Activated CD4-positive, alpha-beta memory T cell treated with anti-CD3 and anti-CD28 coated beads for 36 hours (primary cell): ENCODE results near the gene PLK5. TPM values are rescaled to one million over a fixed set of nuclear protein-coding genes. Genes with fewer than 3 reads are reported as not detected.
"Not testable (repeated sequence)": the region's sequence is repeated elsewhere in the genome, so short reads cannot be mapped to it uniquely, and the experiment has no call there.

Experiments
- CTCF ChIA-PET: fragments of 350-600 bp; sonication (Branson Sonifier 250); formaldehyde crosslinking; loops from one replicate; lab custom pipeline; 2021; ENCODE audit warnings: antibody characterized with exemption, inconsistent platforms; lab: Charles Lee
- POLR2A ChIA-PET: fragments of 350-600 bp; sonication (Branson Sonifier 250); formaldehyde crosslinking; loops from one replicate; lab custom pipeline; 2021; ENCODE audit warnings: antibody characterized with exemption; lab: Charles Lee
- DNase-seq: peaks from one replicate; pipeline ENCODE4 v3.0.0-alpha.2; 2020
- H3K27ac Mint-ChIP-seq: one replicate; pipeline ENCODE4 v1.8.0; 2021; ENCODE audit warnings: mixed read lengths
- H3K27me3 Mint-ChIP-seq: one replicate; pipeline ENCODE4 v1.8.0; 2021; ENCODE audit warnings: mixed read lengths
- H3K36me3 Mint-ChIP-seq: one replicate; pipeline ENCODE4 v1.8.0; 2021; ENCODE audit warnings: mixed read lengths
- H3K4me1 Mint-ChIP-seq: one replicate; pipeline ENCODE4 v1.8.0; 2021; ENCODE audit warnings: low read depth, mixed read lengths
- H3K4me3 Mint-ChIP-seq: one replicate; pipeline ENCODE4 v1.8.0; 2021; ENCODE audit warnings: mild to moderate bottlenecking, mixed read lengths
- H3K9me3 Mint-ChIP-seq: one replicate; pipeline ENCODE4 v1.8.0; 2021; ENCODE audit warnings: mixed read lengths
- intact Hi-C: fragments of 100-400 bp; cut with micrococcal nuclease; formaldehyde crosslinking; loops from one replicate; pipeline ENCODE4 v1.15.1; 2023
- total RNA-seq, 2 experiments: library from RNA; stranded (reverse); gene quantifications; one replicate each; pipeline ENCODE4 v1.2.3, GENCODE V29; 2021

Gene PLK5
- total RNA-seq, 2 experiments from 2014 or later, result not detected

DNA sequence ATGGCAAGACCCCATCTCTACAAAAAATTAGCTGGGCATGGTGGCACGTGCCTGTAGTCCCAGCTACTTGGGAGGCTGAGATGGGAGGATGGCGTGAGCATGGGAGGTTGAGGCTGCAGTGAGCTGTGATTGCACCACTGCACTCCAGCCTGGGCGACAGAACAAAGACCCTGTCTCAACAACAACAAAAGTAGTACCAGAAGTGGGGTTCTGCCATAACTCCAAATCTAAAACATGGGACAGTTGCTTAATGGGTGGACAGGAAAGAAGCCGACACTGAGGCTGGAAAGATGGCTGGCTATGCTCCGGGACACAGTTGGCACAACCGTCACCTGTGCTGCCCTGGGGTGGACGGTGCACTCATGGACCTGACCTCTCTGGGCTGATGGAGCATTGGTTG lies 11.8 kb downstream of the PLK5 start:
- H3K27ac Mint-ChIP-seq, H3K36me3 Mint-ChIP-seq, H3K9me3 Mint-ChIP-seq, H3K4me1 Mint-ChIP-seq, H3K4me3 Mint-ChIP-seq, intact Hi-C loops, POLR2A ChIA-PET, CTCF ChIA-PET, DNase-seq: not testable (repeated sequence)
- H3K27me3 Mint-ChIP-seq, result peaks cover 19% of the 10 kb centered on the region

DNA sequence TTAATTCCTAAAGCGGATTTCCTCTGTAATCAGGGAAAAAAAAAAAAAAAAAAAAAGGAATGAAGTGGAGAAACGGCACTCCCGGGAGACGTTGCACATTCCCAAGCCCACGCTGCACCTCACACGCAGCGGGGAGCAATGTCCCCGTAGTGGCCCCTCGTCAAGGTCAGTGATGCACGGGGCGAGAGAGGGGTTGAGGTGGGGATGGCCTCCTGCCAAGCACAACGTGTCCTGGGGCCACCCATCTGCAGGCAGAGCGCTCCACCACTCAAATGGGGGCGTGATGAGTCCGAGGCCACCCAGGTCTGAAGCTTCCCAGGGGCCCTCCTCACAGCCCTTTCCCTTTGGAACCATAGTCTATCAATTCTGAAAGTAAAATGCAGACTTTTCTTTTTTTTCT lies 15.1 kb downstream of the PLK5 start:
- Mint-ChIP-seq H3K4me3 (no peak overlapping the region), H3K27ac (no peak overlapping the region), H3K27me3 (peaks cover 25% of the 10 kb centered on the region), H3K9me3 (no peaks in the 10 kb centered on the region), H3K4me1 (no peaks in the 10 kb centered on the region), H3K36me3 (no peaks in the 10 kb centered on the region)
- intact Hi-C loops, result no loop called here
- no peak for DNase-seq
- CTCF ChIA-PET, result no interaction called here
- POLR2A ChIA-PET, result no interaction called here

DNA sequence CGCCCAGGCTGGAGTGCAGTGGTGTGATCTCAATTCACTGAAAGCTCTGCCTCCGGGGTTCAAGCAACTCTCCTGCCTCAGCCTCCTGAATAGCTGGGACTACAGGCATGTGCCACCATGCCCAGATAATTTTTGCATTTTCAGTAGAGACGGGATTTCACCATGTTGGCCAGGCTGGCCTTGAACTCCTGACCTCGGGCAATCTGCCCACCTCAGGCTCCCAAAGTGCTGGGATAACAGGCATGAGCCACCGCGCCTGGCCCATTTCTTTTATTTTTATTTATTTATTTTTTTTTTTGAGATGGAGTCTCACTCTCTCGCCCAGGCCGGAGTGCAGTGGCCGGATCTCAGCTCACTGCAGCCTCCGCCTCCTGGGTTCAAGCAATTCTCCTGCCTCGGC lies 15.9 kb downstream of the PLK5 start:
- H3K4me3 Mint-ChIP-seq, DNase-seq, H3K9me3 Mint-ChIP-seq, CTCF ChIA-PET, H3K36me3 Mint-ChIP-seq, POLR2A ChIA-PET, H3K27ac Mint-ChIP-seq, intact Hi-C loops, H3K4me1 Mint-ChIP-seq: not testable (repeated sequence)
- peaks cover 26% of the 10 kb centered on the region for H3K27me3 Mint-ChIP-seq

DNA sequence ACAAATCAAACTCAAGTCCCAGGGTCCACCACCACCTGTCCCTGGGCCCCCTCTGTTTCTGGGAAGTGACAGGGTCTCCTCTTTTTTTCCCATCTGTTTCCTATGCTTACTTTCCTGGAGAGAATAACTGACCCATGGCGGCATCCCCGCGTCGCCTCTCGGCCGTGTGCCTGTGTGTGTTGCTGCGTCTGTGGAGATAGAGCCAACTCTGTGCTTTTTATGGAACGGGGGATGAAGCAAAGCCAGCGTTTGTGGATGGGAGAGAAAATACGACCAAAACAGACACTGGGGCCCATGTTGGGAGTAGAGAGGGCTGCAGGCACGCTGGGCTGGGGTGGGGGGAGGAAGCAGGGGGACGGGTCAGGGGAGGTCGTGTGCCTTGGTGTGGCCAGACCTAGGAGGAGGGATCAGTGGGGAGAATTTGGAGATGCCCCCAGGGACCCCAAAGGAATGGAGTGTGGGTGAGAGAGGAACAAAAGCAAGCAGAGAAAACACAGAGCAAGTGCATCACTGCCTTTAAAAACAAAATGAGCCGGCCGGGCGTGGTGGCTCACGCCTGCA lies 16.6 kb downstream of the PLK5 start:
- no peak overlapping the region for H3K4me3 Mint-ChIP-seq
- H3K36me3 Mint-ChIP-seq, result no peaks in the 10 kb centered on the region
- H3K27ac Mint-ChIP-seq, result no peak overlapping the region
- DNase-seq, result no peak
- ChIA-PET POLR2A (interaction anchor here (0.6 kb wide), 1 partner anchor 27 kb away, joined by 3 read pairs; no protein-coding TSS in a partner anchor), CTCF (no interaction called here)
- no peaks in the 10 kb centered on the region for H3K9me3 Mint-ChIP-seq
- peaks cover 24% of the 10 kb centered on the region for H3K27me3 Mint-ChIP-seq
- intact Hi-C loops, result no loop called here
- H3K4me1 Mint-ChIP-seq, result no peaks in the 10 kb centered on the region

DNA sequence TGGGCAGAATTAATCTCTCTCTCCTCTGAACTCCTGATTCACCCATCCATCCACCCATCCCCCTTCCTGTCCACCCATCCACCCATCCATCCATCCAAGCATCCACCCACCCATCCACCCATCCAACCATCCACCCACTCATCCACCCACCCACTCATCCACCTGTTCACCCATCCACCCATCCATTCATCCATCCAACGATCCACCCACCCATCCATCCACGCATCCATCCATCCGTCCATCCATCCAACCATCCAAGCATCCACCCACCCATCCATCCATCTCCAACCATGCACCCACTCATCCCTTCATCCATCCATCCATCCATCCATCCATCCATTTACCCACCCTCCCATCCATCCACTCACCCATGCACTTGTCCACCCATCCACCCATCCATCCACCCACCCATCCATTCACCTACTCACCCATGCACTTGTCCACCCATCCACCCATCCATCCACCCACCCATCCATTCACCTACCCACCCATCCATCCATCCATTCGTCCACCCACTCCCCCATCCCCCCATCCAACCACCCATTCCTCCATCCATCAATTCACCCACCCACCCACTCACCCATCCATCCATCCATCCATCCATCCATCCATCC lies 25.6 kb downstream of the PLK5 start:
- Mint-ChIP-seq H3K4me3 (no peak overlapping the region), H3K27me3 (peaks cover 22% of the 10 kb centered on the region), H3K4me1 (peaks cover 4% of the 10 kb centered on the region), H3K9me3 (no peaks in the 10 kb centered on the region), H3K27ac (no peak overlapping the region), H3K36me3 (no peaks in the 10 kb centered on the region)
- POLR2A ChIA-PET, result no interaction called here
- no peak for DNase-seq
- intact Hi-C loops, result loop anchor here (5.0 kb wide), 2 partner anchors 123 to 218 kb away; no protein-coding TSS in a partner anchor
- CTCF ChIA-PET, result no interaction called here

DNA sequence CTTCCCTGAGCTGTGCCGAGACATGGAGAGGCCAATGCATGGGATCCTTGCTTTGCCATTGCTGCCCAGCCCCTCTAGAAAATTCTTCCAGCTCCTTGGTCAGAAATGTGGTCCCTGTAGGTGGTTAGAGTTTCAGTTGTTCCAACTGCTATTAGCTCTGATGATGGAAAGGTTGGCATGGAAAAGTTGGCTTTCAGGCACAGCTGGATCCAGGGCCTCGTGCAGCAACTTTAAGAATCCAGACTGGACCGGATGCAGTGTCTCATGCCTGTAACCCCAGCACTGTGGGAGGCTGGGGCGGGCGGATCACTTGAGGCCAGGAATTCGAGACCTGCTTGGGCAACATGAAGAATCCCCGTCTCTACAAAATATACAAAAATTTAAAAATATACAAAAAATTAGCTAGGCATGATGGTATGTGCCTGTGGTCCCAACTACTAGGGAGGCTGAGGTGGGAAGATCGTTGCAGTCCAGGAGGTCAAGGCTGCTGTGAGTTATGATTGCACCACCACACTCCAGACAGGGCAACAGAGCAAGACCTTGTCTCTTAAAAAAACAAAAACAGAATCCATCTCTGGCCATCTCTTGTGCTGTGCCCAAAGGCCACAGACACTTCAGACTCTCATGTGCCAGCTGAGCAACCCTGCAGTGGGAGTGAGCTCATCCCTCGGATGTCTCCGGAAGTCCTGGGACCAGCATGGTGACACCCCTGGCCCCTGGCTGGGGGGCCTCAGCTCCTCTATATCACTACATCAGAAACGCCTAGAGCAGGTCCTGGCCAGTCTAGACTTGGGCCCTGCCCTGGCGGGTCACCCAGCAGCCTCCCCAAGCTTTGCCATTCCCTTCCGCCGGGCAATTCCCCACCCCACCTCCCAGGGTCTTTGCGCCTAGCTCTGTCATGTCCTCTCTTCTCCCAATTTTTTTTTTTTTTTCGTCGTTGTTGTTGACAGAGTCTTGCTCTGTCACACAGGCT lies 27.5 kb downstream of the PLK5 start:
- H3K4me1 Mint-ChIP-seq, result peaks cover under 1% of the 10 kb centered on the region

DNA sequence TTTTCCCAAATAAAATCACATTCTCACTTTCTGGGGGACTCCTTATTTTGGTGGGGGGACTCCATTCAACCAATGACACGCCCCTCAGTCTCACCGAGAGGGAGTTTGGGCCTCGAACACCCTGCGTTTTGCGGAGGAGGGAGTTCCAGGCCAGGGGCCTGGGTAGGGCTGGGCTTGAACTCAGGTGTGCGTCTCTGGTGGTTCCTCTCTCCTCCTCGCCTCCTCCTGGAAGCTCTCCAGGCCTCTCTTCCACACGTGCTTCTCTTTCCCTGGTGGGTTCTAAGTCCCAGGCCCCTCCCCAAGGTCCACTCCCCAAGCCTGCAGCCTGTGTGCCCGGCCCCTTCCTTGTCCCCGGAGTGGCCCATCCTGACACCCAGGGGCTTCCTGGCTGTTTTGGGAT lies 29.5 kb downstream of the PLK5 start:
- POLR2A ChIA-PET, result no interaction called here
- H3K4me3 Mint-ChIP-seq, result no peak overlapping the region

More for the DNA sequence above, 27.5 kb downstream of the PLK5 start:
- H3K27me3 Mint-ChIP-seq, result peaks cover 14% of the 10 kb centered on the region
- intact Hi-C loops, result no loop called here
- POLR2A ChIA-PET, result no interaction called here
- no peaks in the 10 kb centered on the region for H3K9me3 Mint-ChIP-seq
- no peak for DNase-seq
- H3K36me3 Mint-ChIP-seq, result no peaks in the 10 kb centered on the region
- H3K4me3 Mint-ChIP-seq, result no peak overlapping the region
- CTCF ChIA-PET, result no interaction called here
- no peak overlapping the region for H3K27ac Mint-ChIP-seq

DNA sequence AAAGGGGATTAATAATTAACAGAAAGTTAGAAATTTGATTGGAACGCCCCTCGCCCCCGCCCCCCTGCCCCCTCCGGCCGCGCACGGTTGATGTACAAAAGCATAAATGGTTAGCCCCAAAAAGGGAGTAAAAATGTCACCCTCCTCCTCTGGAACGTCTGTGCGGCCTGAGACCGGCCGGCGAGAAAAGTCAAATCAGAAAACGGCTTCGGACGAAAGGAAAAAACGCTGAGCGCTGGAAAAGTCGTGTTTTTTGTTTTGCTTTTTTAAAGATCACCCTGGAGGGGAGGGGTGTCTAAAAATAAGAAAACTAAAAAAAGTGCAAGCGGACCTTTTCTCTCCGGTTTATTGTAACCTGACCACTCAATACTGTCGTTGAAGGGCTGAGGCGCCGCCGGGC lies 31.1 kb downstream of the PLK5 start:
- Mint-ChIP-seq H3K36me3 (no peaks in the 10 kb centered on the region), H3K4me3 (no peak overlapping the region), H3K27me3 (peaks cover 5% of the 10 kb centered on the region), H3K4me1 (no peaks in the 10 kb centered on the region), H3K9me3 (no peaks in the 10 kb centered on the region), H3K27ac (no peak overlapping the region)
- POLR2A ChIA-PET, result no interaction called here
- CTCF ChIA-PET, result interaction anchor here (0.6 kb wide), 1 partner anchor 8 kb away, joined by 4 read pairs; no protein-coding TSS in a partner anchor
- intact Hi-C loops, result no loop called here
- DNase-seq, result no peak

More for the DNA sequence above, 29.5 kb downstream of the PLK5 start:
- no peaks in the 10 kb centered on the region for H3K4me1 Mint-ChIP-seq
- no peaks in the 10 kb centered on the region for H3K9me3 Mint-ChIP-seq
- DNase-seq, result no peak
- CTCF ChIA-PET, result no interaction called here
- H3K36me3 Mint-ChIP-seq, result no peaks in the 10 kb centered on the region
- intact Hi-C loops, result no loop called here
- H3K27me3 Mint-ChIP-seq, result peaks cover 8% of the 10 kb centered on the region
- H3K27ac Mint-ChIP-seq, result no peak overlapping the region

DNA sequence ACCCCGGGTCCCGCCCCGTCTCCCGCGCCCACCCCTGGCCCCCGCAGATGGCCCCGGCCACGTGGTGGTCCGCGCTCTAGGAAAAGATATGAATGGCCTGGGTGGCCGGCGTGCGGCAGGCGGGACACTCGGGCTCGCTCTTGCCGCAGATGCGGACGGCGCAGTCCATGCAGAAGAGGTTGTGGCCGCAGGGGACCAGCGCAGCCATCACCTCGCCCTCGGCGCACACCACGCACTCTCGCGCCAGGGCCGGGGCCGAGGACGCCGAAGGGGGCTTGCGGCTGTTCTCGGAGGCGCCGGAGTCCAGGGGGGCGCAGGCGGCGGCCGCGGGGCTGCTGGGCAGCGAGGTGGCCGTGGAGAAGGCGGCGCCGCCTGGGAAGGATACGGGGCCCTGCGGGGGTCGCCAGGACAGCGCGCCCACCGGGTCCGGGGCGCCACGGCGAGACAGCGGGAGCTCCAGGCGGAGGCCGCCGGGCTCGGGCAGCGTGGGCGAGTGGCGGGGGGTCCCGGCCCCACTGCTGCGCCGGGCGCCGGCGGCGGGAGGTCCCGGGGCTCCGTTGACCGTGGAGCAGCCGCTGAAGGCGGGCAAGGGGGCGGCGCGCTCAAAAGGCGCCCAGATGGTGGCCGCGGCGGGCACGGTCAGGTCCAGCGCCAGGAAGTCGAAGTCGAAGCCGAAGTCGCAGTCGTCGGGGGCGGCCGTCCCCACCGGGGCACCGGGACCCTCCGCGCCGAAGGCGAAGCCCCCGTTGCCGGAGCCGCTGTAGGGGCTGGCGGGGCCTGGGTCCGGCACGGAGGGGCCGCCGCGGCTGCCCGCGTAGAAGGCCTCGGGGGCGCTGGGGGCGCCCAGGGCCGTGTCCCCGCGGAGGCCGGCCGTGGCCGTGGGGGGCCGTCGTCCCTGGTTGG lies 31.9 kb downstream of the PLK5 start:
- POLR2A ChIA-PET, result no interaction called here
- intact Hi-C loops, result no loop called here
- H3K4me1 Mint-ChIP-seq, result no peaks in the 10 kb centered on the region
- no peak for DNase-seq
- no peaks in the 10 kb centered on the region for H3K9me3 Mint-ChIP-seq
- H3K36me3 Mint-ChIP-seq, result no peaks in the 10 kb centered on the region
- peaks cover 5% of the 10 kb centered on the region for H3K27me3 Mint-ChIP-seq
- CTCF ChIA-PET, result no interaction called here
- no peak overlapping the region for H3K27ac Mint-ChIP-seq
- no peak overlapping the region for H3K4me3 Mint-ChIP-seq

DNA sequence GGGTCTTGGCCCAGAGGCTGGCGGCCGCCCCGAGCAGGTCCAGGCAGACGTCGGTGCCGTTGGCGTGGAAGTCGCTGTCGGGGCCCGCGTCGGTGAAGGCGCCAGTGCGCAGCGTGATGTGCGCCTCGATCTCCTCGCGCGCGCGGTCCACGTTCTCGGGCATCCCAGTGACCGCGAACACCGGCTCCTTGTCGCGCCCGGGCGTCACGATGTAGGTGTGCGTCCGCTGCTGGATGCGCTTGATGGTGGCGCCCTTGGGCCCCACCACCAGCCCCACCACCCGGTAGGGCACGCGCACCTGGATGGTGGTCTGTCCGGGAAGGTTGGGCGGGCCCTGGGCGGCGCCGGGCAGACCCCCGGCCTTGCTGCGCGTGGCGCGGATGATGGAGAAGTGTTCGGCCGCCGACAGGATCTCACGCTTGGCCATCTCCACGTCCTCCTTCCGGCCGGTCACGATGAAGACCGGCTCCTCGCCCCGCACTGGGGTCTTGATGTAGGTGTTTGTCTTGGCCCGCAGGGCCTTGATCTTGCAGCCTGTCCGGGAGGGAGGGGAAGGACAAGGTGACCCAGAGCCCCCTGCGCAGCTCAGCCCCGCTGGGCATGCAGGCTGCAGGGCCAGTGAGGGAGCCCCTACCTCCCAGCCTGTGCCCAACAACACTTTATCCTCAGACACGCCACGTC lies 32.7 kb downstream of the PLK5 start:
- ChIA-PET POLR2A (no interaction called here), CTCF (interaction anchor here (0.6 kb wide), 1 partner anchor 235 kb away, joined by 4 read pairs; no protein-coding TSS in a partner anchor)
- Mint-ChIP-seq H3K27me3 (peaks cover 3% of the 10 kb centered on the region), H3K4me1 (no peaks in the 10 kb centered on the region), H3K36me3 (no peaks in the 10 kb centered on the region), H3K27ac (no peak overlapping the region), H3K9me3 (no peaks in the 10 kb centered on the region), H3K4me3 (no peak overlapping the region)
- no peak for DNase-seq
- intact Hi-C loops, result no loop called here

DNA sequence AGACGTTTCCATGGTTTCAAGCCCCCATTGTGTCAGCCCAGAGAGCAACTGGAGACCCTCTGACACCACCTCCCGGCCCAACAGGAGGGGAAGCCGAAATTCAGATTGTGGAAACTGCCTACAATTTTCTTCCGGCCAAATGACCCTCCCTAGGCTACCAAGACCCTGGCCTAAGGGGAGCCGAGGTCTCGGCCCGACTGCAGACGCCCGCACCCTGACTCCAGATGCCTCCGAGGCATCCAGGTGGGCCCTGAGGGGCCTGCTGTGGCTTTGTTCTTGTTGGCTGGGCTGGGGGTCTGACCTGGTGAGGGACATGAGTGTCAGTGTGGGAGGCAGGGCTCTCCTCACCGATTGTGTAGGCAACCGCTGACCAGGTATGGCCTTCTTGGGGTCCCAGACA lies 34.7 kb downstream of the PLK5 start:
- no peaks in the 10 kb centered on the region for H3K4me1 Mint-ChIP-seq
- H3K4me3 Mint-ChIP-seq, result no peak overlapping the region
- DNase-seq, result no peak
- ChIA-PET CTCF (no interaction called here), POLR2A (no interaction called here)
- no peaks in the 10 kb centered on the region for H3K9me3 Mint-ChIP-seq
- no peaks in the 10 kb centered on the region for H3K27me3 Mint-ChIP-seq
- intact Hi-C loops, result no loop called here
- H3K27ac Mint-ChIP-seq, result no peak overlapping the region
- H3K36me3 Mint-ChIP-seq, result no peaks in the 10 kb centered on the region
